GM12872 (cell line): ENCODE results near the gene FAM193A.

Source experiments
- TF ChIP-seq, protein P1 (sequence below): IDR thresholded peaks from 3 replicates; pipeline ENCODE4 v1.5.1; 2011; ENCODE audit warnings: low read depth, mild to moderate bottlenecking, low read length, moderate library complexity; ENCODE audit not compliant: insufficient read depth

Gene FAM193A

DNA sequence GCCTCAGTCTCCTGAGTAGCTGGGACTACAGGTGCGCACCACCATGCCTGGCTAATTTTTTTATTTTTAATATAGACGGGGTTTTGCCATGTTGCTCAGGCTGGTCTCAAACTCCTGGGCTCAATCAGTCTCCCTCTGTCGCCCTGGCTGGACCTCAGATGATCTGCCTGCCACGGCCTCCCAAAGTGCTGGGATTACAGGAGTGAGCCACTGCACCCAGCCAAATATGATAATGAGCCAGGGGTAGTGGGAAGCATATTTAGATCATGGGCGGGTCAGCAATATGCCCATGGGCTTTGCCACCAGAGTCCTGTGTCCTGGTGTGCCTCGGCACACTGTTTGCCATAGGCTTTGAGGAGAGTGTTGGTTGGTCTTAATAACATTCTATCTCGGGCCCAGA, 71.8 kb downstream of the FAM193A start:
- TF ChIP-seq, protein P1, sequence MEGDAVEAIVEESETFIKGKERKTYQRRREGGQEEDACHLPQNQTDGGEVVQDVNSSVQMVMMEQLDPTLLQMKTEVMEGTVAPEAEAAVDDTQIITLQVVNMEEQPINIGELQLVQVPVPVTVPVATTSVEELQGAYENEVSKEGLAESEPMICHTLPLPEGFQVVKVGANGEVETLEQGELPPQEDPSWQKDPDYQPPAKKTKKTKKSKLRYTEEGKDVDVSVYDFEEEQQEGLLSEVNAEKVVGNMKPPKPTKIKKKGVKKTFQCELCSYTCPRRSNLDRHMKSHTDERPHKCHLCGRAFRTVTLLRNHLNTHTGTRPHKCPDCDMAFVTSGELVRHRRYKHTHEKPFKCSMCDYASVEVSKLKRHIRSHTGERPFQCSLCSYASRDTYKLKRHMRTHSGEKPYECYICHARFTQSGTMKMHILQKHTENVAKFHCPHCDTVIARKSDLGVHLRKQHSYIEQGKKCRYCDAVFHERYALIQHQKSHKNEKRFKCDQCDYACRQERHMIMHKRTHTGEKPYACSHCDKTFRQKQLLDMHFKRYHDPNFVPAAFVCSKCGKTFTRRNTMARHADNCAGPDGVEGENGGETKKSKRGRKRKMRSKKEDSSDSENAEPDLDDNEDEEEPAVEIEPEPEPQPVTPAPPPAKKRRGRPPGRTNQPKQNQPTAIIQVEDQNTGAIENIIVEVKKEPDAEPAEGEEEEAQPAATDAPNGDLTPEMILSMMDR: no peak

DNA sequence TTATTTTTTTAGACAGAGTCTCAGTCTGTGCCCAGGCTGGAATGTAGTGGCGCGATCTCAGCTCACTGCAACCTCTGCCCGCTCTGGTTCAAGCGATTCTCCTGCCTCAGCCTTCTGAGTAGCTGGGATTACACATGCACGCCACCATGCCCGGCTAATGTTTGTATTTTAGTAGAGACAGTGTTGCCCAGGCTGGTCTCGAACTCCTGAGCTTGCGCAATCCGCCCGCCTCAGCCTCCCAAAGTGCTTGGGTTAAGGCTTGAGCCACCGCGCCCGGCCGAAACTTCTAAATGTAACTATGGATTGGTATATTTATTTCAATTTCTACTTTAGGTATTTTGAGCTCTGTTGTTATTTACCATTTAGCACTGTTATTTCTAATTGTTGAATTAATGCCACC, 79.4 kb downstream of the FAM193A start:
- TF ChIP-seq, protein P1: no peak

DNA sequence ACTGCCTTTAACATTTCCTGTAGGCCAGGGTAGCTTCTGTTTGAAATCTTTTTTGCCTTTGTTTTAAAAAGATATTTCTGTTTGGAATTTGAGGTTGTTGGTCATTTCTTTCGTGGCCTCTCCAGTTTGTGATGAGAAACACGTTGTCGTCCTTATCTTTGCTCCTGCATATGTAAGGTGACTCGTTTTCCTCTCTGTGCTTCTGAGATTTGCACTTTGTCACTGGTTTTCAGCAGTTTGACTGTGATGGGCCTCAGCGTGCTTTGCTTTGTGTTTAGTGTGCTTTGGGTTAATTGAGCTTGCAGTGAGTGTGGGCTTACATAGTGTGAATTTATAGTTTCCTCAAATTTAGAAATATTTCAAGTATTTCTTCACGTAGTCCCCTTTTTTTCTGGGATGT, 81.5 kb downstream of the FAM193A start:
- TF ChIP-seq, protein P1: no peak

DNA sequence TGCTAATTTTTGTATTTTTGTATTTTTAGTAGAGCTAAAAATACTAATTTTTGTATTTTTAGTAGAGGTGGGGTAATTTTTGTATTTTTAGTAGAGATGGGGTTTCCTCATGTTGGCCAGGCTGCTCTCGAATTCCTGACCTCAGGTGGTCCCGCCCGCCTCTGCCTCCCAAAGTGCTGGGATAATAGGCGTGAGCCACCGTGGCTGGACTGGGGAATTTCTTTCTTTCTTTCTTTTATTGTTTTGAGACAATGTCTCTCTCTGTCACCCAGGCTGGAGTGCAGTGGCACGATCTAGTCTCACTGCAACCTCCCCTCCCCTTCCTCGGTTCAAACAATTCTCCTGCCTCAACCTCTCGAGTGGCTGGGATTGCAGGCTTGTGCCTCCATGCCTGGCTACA, 83.0 kb downstream of the FAM193A start:
- TF ChIP-seq, protein P1: no peak

DNA sequence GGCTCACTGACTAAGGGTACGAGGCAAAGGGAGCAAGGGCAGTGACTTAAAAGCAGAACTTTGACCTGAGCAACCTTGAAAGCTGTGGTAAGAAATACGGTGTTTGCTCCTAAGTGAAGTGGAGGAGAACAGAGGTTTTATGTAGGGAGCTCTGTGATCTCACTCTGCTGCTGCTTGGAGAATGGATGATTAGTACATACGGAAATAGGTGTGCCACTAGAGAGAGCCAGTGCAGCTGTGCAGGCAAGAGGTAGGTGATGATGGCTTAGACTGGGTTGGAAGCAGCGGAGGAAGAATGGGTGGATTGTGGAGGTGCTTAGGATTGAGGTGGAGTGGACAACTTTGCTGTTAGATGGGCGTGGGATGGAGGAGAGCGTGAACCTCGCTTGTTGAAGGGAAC, 85.0 kb downstream of the FAM193A start:
- TF ChIP-seq, protein P1: no peak

DNA sequence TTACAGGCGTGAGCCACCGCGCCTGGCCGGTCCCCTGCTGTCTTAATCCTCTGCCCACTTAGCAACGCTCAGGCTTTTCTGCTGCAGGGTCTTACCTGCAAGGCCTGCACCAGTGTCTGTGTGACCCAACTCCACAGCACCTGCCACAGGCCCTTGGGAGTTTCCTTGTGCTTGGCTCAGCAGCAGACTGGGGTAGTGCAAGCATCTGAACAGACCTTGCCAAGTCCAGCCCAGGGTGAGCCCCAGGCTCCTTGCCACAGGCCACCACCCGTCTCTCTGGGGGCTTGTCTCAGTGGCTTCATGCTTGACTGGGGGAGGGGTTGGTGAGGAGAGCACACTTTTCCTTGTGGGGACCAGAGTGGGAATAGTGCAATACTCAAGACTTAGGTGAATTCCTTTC, 87.0 kb downstream of the FAM193A start:
- TF ChIP-seq, protein P1: no peak

DNA sequence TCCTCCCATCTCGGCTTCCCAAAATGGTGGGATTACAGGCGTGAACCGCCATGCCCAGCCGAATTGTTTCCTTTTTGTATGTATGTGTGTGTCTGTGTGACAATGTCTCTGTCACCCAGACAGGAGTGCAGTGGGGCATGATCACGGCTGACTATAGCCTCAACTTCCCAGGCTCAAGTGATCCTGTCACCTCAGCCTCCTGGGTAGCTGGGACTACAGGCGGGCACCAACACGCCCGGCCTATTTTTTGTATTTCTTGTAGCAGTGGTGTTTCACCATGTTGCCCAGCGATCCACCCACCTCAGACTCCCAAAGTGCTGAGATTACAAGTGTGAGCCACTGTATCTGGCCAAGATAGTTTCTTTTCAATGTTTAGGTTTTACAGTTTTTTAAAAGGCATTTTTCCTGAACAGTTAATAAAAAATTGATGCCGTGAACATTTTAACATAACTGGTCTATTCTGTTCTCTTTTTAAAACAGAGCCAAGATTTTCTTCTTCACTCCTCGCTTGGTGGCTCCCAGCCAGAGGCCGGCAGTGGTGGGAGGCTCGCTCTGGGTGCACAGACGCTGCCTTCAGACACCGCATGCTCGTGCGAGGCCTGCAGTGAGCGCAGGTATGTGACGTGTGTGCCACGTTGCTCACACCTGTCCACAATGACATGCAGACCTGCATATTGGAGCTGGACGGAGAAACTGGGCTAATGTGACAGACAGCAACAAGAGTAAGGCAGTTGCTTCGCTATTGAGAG, 88.5 kb downstream of the FAM193A start:
- TF ChIP-seq, protein P1: no peak

DNA sequence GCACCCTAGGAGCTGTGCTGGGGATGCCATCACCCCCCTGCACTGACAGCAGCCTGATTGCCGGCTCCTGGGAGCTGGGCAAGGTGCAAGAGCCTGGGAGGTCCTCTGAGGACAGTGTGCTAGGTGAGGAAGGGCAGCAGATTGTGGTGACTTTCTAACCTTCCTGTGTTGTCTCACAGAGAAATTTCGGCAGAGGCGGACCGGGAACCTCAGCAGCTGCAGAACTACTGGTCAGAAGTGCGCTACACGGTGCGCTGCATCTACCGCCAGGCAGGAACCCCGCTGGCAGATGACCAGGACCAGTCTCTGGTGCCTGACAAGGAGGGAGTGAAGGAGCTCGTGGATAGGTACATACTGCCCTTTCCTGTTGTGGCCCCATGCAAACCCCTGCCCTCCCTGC, 89.8 kb downstream of the FAM193A start:
- TF ChIP-seq, protein P1: no peak
